Lung (tissue), 12 donors: ENCODE data around the gene MFSD6L. TPM values are rescaled to one million over a fixed set of nuclear protein-coding genes. Genes with fewer than 3 reads are reported as not detected.

Experiments used
- ATAC-seq: fragments of 200-7000 bp; cut with Tn5 transposase; one replicate; pipeline ENCODE4 v1.9.1; 2020; ENCODE audit warnings: moderate number of reproducible peaks; ENCODE audit not compliant: insufficient read depth, low FRiP score
- DNase-seq, 3 donors: peaks; one replicate each; pipeline ENCODE4 v3.0.0-alpha.2; 2013 to 2017
- H3K27ac ChIP-seq, 2 donors: one replicate each; pipeline ENCODE4 v1.5.1; 2013; ENCODE audit warnings: mild to moderate bottlenecking in 2 of 2, moderate library complexity in 2 of 2, control low read depth in 1 of 2, inconsistent platforms in 1 of 2, low read depth in 1 of 2, low read length in 1 of 2
- H3K27me3 ChIP-seq, 3 donors: one replicate each; pipeline ENCODE4 v1.5.1; 2013; ENCODE audit warnings: low read length in 2 of 3; ENCODE audit not compliant: control insufficient read depth in 3 of 3, insufficient read depth in 3 of 3
- H3K36me3 ChIP-seq, 4 donors: one replicate each; pipeline ENCODE4 v1.5.1; 2013; ENCODE audit warnings: low read length in 4 of 4, mild to moderate bottlenecking in 1 of 4, moderate library complexity in 1 of 4; ENCODE audit not compliant: control insufficient read depth in 4 of 4, insufficient read depth in 4 of 4
- H3K4me1 ChIP-seq, 5 donors: one replicate each; pipeline ENCODE4 v1.5.1; 2013; ENCODE audit warnings: low read length in 5 of 5, mild to moderate bottlenecking in 2 of 5, moderate library complexity in 1 of 5; ENCODE audit not compliant: control insufficient read depth in 5 of 5, insufficient read depth in 5 of 5
- H3K4me3 ChIP-seq: one replicate; pipeline ENCODE4 v1.5.1; 2013; ENCODE audit warnings: mild to moderate bottlenecking, control low read depth, moderate library complexity
- H3K9ac ChIP-seq, 2 donors: one replicate each; pipeline ENCODE4 v1.5.1; 2013; ENCODE audit warnings: low read length in 2 of 2, control low read depth in 1 of 2; ENCODE audit not compliant: insufficient read depth in 1 of 2
- H3K9me3 ChIP-seq, 4 donors: one replicate each; pipeline ENCODE4 v1.5.1; 2013; ENCODE audit warnings: low read length in 3 of 4, mild to moderate bottlenecking in 1 of 4, moderate library complexity in 1 of 4; ENCODE audit not compliant: control insufficient read depth in 4 of 4, insufficient read depth in 3 of 4
- CTCF ChIP-seq: IDR thresholded peaks from 2 replicates; pipeline ENCODE4 v1.5.1; 2012; ENCODE audit warnings: mild to moderate bottlenecking; ENCODE audit errors: control extremely low read depth, extremely low read depth
- WGBS, 2 donors: extraction: QIAGEN DNeasy Blood & Tissue Kit; methylation state at CpG; one replicate each; pipeline ENCODE4 v1.1.7; 2013; 5-methylcytosine and 5-hydroxymethylcytosine counted together
- polyA plus RNA-seq, 2 donors: library from polyadenylated mRNA; stranded (reverse); fragments of 200-250 nt; gene quantifications; one replicate each; pipeline ENCODE4 v1.2.1, GENCODE V29; 2013
- total RNA-seq, 2 donors: library from RNA; depleted of rRNA in 1 of 2; stranded (reverse); fragments of >200 nt in 1 of 2; gene quantifications; one replicate each; pipeline ENCODE4 v1.2.1, GENCODE V29; 2014 to 2021
- donor health status: control.
- donor health status: control.
- donor health status: Bipolar disorder and iron deficiency.
- donor health status: healthy.
- donor health status: DM: yes; HTN: yes; CAD: no.

Gene MFSD6L
- total and polyA plus RNA-seq, 4 donors = 0.68 to 2.1 (median 1.1) TPM

- no peak for TF ChIP-seq CTCF
- no peaks in the 10 kb centered on the region for H3K36me3 ChIP-seq
- ATAC-seq (no peak), DNase-seq (no peak)
- no peak overlapping the region for H3K9ac ChIP-seq
- H3K27ac ChIP-seq = no peak overlapping the region
- no peak overlapping the region for H3K4me3 ChIP-seq
- H3K27me3 ChIP-seq = peaks cover 0 to 30% (median 2%) of the 10 kb centered on the region in 3 donors
- 50 to 72% methylated on average over 2 of the region's 2 CpGs for WGBS, 2 donors
- H3K9me3 ChIP-seq = peaks cover 0 to 7% (median 3%) of the 10 kb centered on the region in 4 donors
- H3K4me1 ChIP-seq = no peaks in the 10 kb centered on the region
Observed at GRCh38 chr17:8825802-8826201, 26.6 kb upstream of the MFSD6L start.

- no peak for TF ChIP-seq CTCF
- peaks cover 0 to 21% (median 2%) of the 10 kb centered on the region in 3 donors for H3K27me3 ChIP-seq
- ATAC-seq = no peak
Observed at GRCh38 chr17:8823279-8823678, 24.1 kb upstream of the MFSD6L start.

GRCh38 chr17:8822401-8823035 is 23.4 kb upstream of the MFSD6L start:
- peaks cover 0 to 4% (median 3%) of the 10 kb centered on the region in 4 donors for H3K9me3 ChIP-seq
- no peak overlapping the region for H3K4me3 ChIP-seq
- H3K27me3 ChIP-seq = peaks cover 0 to 19% (median 2%) of the 10 kb centered on the region in 3 donors
- 78 to 93% methylated on average over 5 of the region's 5 CpGs for WGBS, 2 donors
- no peak overlapping the region for H3K9ac ChIP-seq
- DNase-seq (no peak), ATAC-seq (no peak)
- TF ChIP-seq CTCF = no peak
- no peaks in the 10 kb centered on the region for H3K4me1 ChIP-seq
- no peak overlapping the region for H3K27ac ChIP-seq
- H3K36me3 ChIP-seq = no peaks in the 10 kb centered on the region

More at GRCh38 chr17:8823279-8823678, 24.1 kb upstream of the MFSD6L start:
- Histone ChIP-seq H3K36me3 (no peaks in the 10 kb centered on the region), H3K4me3 (no peak overlapping the region), H3K27ac (no peak overlapping the region), H3K9me3 (peaks cover 0 to 4% (median 3%) of the 10 kb centered on the region in 4 donors), H3K4me1 (no peaks in the 10 kb centered on the region), H3K9ac (no peak overlapping the region)
- 98% methylated on average over 5 of the region's 5 CpGs for WGBS, 2 donors
- DNase-seq = no peak
